ENCODE data around the gene NSL1. TPM values are rescaled to one million over a fixed set of nuclear protein-coding genes. Genes with fewer than 3 reads are reported as not detected.
A peak's percentile ranks its signal among the peaks of the same experiment; 100 is the strongest.

NSL1 gene
- total and polyA plus RNA-seq, 2 donors (not counting 1 experiment from before 2014, with no cell fraction given) = 20.5 to 45.9 TPM

DNA sequence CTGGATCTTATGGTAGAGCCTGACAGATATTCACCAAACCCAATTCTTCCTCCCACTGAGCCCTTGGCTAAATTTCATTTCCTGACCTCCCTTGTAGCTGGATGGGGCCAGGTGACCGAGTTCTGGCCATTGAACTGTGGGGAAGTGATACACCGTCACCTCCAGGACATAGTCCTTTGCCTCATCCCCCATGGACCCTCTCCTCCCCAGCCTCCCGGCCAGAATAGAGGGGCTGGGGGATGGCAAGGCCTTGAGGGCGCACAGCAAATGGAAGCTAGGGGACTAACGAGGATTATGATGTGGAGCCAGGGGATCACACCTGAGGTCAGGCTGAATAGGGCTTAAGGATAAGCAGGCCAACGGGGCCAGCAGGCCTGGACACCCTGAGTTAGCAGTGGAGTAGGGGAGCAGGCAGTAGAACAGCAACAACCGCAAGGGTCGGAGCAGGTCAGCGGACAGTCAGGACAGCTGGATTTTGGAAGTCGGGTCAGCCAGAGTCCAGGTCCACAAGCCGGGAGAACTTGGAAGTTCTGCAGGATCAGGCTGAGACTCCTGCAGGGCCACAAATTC, 107.0 kb downstream of the NSL1 start:
- Histone ChIP-seq H3K27me3 (replicated peaks in 1 of 4; ENCODE audit: control extremely low read depth in 1 of 4, control insufficient read depth in 3 of 4, insufficient read depth in 4 of 4, low read length in 3 of 4) (no peaks in the 10 kb centered on the region), H3K27ac (ENCODE audit: low read length in 2 of 2) (no peak overlapping the region), H3K9me3 (ENCODE audit: control extremely low read depth in 1 of 3, control insufficient read depth in 2 of 3, insufficient read depth in 1 of 3, low read length in 2 of 3) (no peaks in the 10 kb centered on the region), H3K9ac (ENCODE audit: low read length) (no peak overlapping the region), H3K79me2 (ENCODE audit: control insufficient read depth, insufficient read depth, low read length) (no peaks in the 10 kb centered on the region), H4K20me1 (ENCODE audit: control insufficient read depth, insufficient read depth, low read length, poor library complexity, severe bottlenecking) (no peaks in the 10 kb centered on the region), H3K4me2 (replicated peaks; ENCODE audit: low read depth, low read length, poor library complexity, severe bottlenecking) (no peak overlapping the region), H3K4me1 (ENCODE audit: control insufficient read depth in 2 of 2, insufficient read depth in 2 of 2, low read length in 2 of 2) (peaks cover 18 to 21% of the 10 kb centered on the region in 2 donors), H3K4me3 (ENCODE audit: control extremely low read depth in 1 of 5, extremely low read depth in 1 of 5, insufficient read depth in 1 of 5, low read depth in 2 of 5, low read length in 4 of 5) (no peak overlapping the region), H2AFZ (ENCODE audit: insufficient read depth, low read depth, low read length, poor library complexity, severe bottlenecking) (no peak overlapping the region), H3K36me3 (replicated peaks in 1 of 2; ENCODE audit: control extremely low read depth in 1 of 2, control insufficient read depth in 1 of 2, extremely low read depth in 1 of 2, insufficient read depth in 2 of 2, low read length in 1 of 2) (no peaks in the 10 kb centered on the region)
- no peak for DNase-seq
- ChIA-PET POLR2A (no interaction called here), CTCF (interaction anchor here (1.3 kb wide), 1 partner anchor 14 kb away, joined by 4 read pairs; no protein-coding TSS in a partner anchor)
- TF ChIP-seq, protein P1, sequence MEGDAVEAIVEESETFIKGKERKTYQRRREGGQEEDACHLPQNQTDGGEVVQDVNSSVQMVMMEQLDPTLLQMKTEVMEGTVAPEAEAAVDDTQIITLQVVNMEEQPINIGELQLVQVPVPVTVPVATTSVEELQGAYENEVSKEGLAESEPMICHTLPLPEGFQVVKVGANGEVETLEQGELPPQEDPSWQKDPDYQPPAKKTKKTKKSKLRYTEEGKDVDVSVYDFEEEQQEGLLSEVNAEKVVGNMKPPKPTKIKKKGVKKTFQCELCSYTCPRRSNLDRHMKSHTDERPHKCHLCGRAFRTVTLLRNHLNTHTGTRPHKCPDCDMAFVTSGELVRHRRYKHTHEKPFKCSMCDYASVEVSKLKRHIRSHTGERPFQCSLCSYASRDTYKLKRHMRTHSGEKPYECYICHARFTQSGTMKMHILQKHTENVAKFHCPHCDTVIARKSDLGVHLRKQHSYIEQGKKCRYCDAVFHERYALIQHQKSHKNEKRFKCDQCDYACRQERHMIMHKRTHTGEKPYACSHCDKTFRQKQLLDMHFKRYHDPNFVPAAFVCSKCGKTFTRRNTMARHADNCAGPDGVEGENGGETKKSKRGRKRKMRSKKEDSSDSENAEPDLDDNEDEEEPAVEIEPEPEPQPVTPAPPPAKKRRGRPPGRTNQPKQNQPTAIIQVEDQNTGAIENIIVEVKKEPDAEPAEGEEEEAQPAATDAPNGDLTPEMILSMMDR (IDR thresholded peaks at IDR 0.05) = no peak
- TF ChIP-seq EZH2 (IDR thresholded peaks at IDR 0.05; ENCODE audit: borderline replicate concordance, insufficient read depth, low read depth, low read length, poor library complexity, severe bottlenecking) = no peak
- WGBS (ENCODE audit: insufficient coverage) = over 99% methylated on average over 9 of the region's 11 CpGs
- Mint-ChIP-seq H3K4me3 (no peak overlapping the region), H3K4me1 (peaks cover 23% of the 10 kb centered on the region), H3K27ac (no peak overlapping the region), H3K9me3 (ENCODE audit: insufficient read depth) (no peaks in the 10 kb centered on the region), H3K27me3 (no peaks in the 10 kb centered on the region)
- intact Hi-C loops (cut with micrococcal nuclease) = no loop called here
- ATAC-seq (ENCODE audit: low read depth) = no peak

DNA sequence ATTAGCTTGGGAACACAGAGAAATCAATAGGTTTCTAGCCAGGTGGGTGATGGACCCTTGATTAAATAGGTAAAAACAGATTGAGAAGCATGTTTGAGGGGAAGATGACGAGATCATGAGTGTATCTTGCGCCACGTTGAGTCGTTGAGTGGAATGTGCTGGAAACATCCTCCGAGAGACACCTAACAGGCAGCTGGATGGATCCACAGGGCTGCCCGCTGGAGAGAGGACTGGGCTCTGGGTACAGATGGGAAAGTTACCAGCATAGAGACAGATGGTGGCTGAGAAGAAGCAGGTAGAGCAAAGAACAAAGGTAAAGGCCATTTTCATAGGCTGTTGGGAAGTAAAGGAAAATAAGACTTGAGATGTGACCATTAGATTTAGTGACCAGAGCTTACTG, 107.5 kb downstream of the NSL1 start:
- DNase-seq (no peak), ATAC-seq (ENCODE audit: low read depth) (no peak)
- peaks cover 26% of the 10 kb centered on the region for H3K4me1 Mint-ChIP-seq
- TF ChIP-seq, protein P1 (IDR thresholded peaks at IDR 0.05) = no peak
- no peak for TF ChIP-seq EZH2 (IDR thresholded peaks at IDR 0.05; ENCODE audit: borderline replicate concordance, insufficient read depth, low read depth, low read length, poor library complexity, severe bottlenecking)
- 95% methylated on average over 6 of the region's 6 CpGs for WGBS (ENCODE audit: insufficient coverage)
- Histone ChIP-seq H3K27me3 (replicated peaks in 1 of 4; ENCODE audit: control extremely low read depth in 1 of 4, control insufficient read depth in 3 of 4, insufficient read depth in 4 of 4, low read length in 3 of 4) (no peaks in the 10 kb centered on the region), H3K4me3 (ENCODE audit: control extremely low read depth in 1 of 5, extremely low read depth in 1 of 5, insufficient read depth in 1 of 5, low read depth in 2 of 5, low read length in 4 of 5) (no peak overlapping the region), H3K27ac (ENCODE audit: low read length in 2 of 2) (no peak overlapping the region), H3K4me2 (replicated peaks; ENCODE audit: low read depth, low read length, poor library complexity, severe bottlenecking) (no peak overlapping the region), H3K9ac (ENCODE audit: low read length) (no peak overlapping the region), H3K4me1 (ENCODE audit: control insufficient read depth in 2 of 2, insufficient read depth in 2 of 2, low read length in 2 of 2) (peaks cover 18 to 25% of the 10 kb centered on the region in 2 donors), H4K20me1 (ENCODE audit: control insufficient read depth, insufficient read depth, low read length, poor library complexity, severe bottlenecking) (no peaks in the 10 kb centered on the region), H3K79me2 (ENCODE audit: control insufficient read depth, insufficient read depth, low read length) (no peaks in the 10 kb centered on the region), H2AFZ (ENCODE audit: insufficient read depth, low read depth, low read length, poor library complexity, severe bottlenecking) (no peak overlapping the region), H3K36me3 (replicated peaks in 1 of 2; ENCODE audit: control extremely low read depth in 1 of 2, control insufficient read depth in 1 of 2, extremely low read depth in 1 of 2, insufficient read depth in 2 of 2, low read length in 1 of 2) (no peaks in the 10 kb centered on the region), H3K9me3 (ENCODE audit: control extremely low read depth in 1 of 3, control insufficient read depth in 2 of 3, insufficient read depth in 1 of 3, low read length in 2 of 3) (no peaks in the 10 kb centered on the region)
- ChIA-PET POLR2A (no interaction called here), CTCF (interaction anchor here (1.3 kb wide), 1 partner anchor 14 kb away, joined by 4 read pairs; no protein-coding TSS in a partner anchor)
- H3K9me3 Mint-ChIP-seq (ENCODE audit: insufficient read depth) = no peaks in the 10 kb centered on the region
- H3K4me3 Mint-ChIP-seq = no peak overlapping the region
- H3K27ac Mint-ChIP-seq = peak overlapping the region; percentile 57
- no peaks in the 10 kb centered on the region for H3K27me3 Mint-ChIP-seq
- intact Hi-C loops (cut with micrococcal nuclease) = no loop called here

Data from B cell (primary cell).